OCI-LY1 (cell line): ENCODE results near the gene LRP2.
"Not testable (repeated sequence)": the region's sequence is repeated elsewhere in the genome, so short reads cannot be mapped to it uniquely, and the experiment has no call there.

ENCODE experiments used
- EZH2 ChIP-seq: fragments of 200-600 bp; sonication (generic), shearing (Covaris generic); IDR thresholded peaks from 2 replicates; pipeline ENCODE4 v1.8.0; 2017; ENCODE audit warnings: borderline replicate concordance, mixed run types, mild to moderate bottlenecking, antibody characterized with exemption, low read length, moderate library complexity, mixed read lengths
- TF ChIP-seq, protein P1 (sequence below): fragments of 200-600 bp; sonication (generic), shearing (Covaris generic); IDR thresholded peaks from 2 replicates; pipeline ENCODE4 v1.5.1; 2017; ENCODE audit warnings: mild to moderate bottlenecking, antibody characterized with exemption, low read length, moderate library complexity, mixed read lengths

DNA sequence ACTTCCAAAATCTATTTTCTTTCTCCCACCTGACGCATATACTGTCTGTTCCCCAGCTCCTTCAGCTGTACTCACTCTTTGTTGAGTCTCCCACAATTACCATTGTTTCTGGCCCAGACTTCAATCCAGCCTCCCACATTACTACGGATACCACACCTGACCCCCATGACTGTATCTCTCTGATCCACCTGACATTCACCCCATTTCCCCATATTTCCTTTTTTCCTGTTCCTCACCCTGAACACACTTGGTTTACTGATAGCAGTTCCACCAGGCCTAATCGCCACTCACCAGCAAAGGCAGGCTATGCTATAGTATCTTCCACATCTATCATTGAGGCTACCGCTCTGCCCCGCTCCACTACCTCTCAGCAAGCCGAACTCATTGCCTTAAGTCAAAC is 228.1 kb downstream of the LRP2 start:
- TF ChIP-seq, protein P1, sequence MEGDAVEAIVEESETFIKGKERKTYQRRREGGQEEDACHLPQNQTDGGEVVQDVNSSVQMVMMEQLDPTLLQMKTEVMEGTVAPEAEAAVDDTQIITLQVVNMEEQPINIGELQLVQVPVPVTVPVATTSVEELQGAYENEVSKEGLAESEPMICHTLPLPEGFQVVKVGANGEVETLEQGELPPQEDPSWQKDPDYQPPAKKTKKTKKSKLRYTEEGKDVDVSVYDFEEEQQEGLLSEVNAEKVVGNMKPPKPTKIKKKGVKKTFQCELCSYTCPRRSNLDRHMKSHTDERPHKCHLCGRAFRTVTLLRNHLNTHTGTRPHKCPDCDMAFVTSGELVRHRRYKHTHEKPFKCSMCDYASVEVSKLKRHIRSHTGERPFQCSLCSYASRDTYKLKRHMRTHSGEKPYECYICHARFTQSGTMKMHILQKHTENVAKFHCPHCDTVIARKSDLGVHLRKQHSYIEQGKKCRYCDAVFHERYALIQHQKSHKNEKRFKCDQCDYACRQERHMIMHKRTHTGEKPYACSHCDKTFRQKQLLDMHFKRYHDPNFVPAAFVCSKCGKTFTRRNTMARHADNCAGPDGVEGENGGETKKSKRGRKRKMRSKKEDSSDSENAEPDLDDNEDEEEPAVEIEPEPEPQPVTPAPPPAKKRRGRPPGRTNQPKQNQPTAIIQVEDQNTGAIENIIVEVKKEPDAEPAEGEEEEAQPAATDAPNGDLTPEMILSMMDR, result not testable (repeated sequence)
- TF ChIP-seq EZH2, result not testable (repeated sequence)
